Neuron (in vitro differentiated cells): ENCODE measurements around the gene SULT1A1.
"Not testable (repeated sequence)": the region's sequence is repeated elsewhere in the genome, so short reads cannot be mapped to it uniquely, and the experiment has no call there.

Experiments
- H2AFZ ChIP-seq: one replicate; pipeline ENCODE4 v1.6.1; 2013; ENCODE audit warnings: low read depth, mild to moderate bottlenecking, inconsistent platforms, low read length, moderate library complexity
- H3K27me3 ChIP-seq: one replicate; pipeline ENCODE4 v1.6.1; 2013; ENCODE audit warnings: low read length; ENCODE audit not compliant: insufficient read depth
- H3K36me3 ChIP-seq: one replicate; pipeline ENCODE4 v1.6.1; 2013; ENCODE audit warnings: low read length; ENCODE audit not compliant: insufficient read depth
- H3K4me1 ChIP-seq: one replicate; pipeline ENCODE4 v1.6.1; 2013; ENCODE audit warnings: low read length; ENCODE audit not compliant: insufficient read depth
- H3K4me3 ChIP-seq: 2 replicates; pipeline ENCODE4 v1.5.1; 2013; ENCODE audit warnings: mild to moderate bottlenecking, low read length, moderate library complexity
- H3K9me3 ChIP-seq: one replicate; pipeline ENCODE4 v1.6.1; 2013; ENCODE audit warnings: low read length

SULT1A1 gene

GRCh38 chr16:28609631-28610594 is at the start of gene SULT1A1:
Gene SULT1A1, minus strand, starts transcription at chr16:28610044. Its CDS starts 1,189 bp downstream, at chr16:28608855.
- H2AFZ ChIP-seq = no peak within 1 kb of the TSS
- H3K27me3 ChIP-seq = no peaks in the 10 kb centered on the region
- H3K4me1 ChIP-seq = no peaks in the 10 kb centered on the region
- no peaks in the 10 kb centered on the region for H3K9me3 ChIP-seq
- no peaks in the 10 kb centered on the region for H3K36me3 ChIP-seq
- no peak within 1 kb of the TSS for H3K4me3 ChIP-seq

GRCh38 chr16:28639959-28640358 is 30.1 kb upstream of the SULT1A1 start:
- H2AFZ ChIP-seq, H3K4me3 ChIP-seq, H3K4me1 ChIP-seq, H3K27me3 ChIP-seq, H3K36me3 ChIP-seq, H3K9me3 ChIP-seq: not testable (repeated sequence)

- H3K36me3 ChIP-seq, H2AFZ ChIP-seq, H3K4me1 ChIP-seq, H3K9me3 ChIP-seq, H3K4me3 ChIP-seq, H3K27me3 ChIP-seq: not testable (repeated sequence)
Observed at GRCh38 chr16:28638359-28638758, 28.5 kb upstream of the SULT1A1 start.

- not testable (repeated sequence) for H2AFZ ChIP-seq, H3K36me3 ChIP-seq, H3K9me3 ChIP-seq, H3K4me3 ChIP-seq, H3K27me3 ChIP-seq, H3K4me1 ChIP-seq
Observed at GRCh38 chr16:28637765-28638164, 27.9 kb upstream of the SULT1A1 start, which contains the start of gene NPIPB8. Gene NPIPB8, plus strand, starts transcription at chr16:28638065. Its CDS starts 296 bp downstream, at chr16:28638361.

GRCh38 chr16:28636093-28636823 is 26.4 kb upstream of the SULT1A1 start:
- H3K27me3 ChIP-seq, H2AFZ ChIP-seq, H3K4me1 ChIP-seq, H3K9me3 ChIP-seq, H3K4me3 ChIP-seq, H3K36me3 ChIP-seq: not testable (repeated sequence)

- H3K4me3 ChIP-seq, H3K9me3 ChIP-seq, H3K36me3 ChIP-seq, H3K4me1 ChIP-seq, H3K27me3 ChIP-seq, H2AFZ ChIP-seq: not testable (repeated sequence)
Observed at GRCh38 chr16:28630905-28631304, 21.1 kb upstream of the SULT1A1 start.

- Histone ChIP-seq H3K9me3 (no peaks in the 10 kb centered on the region), H3K36me3 (no peaks in the 10 kb centered on the region), H3K4me3 (no peak overlapping the region), H3K27me3 (no peaks in the 10 kb centered on the region), H2AFZ (no peak overlapping the region), H3K4me1 (peaks cover 12% of the 10 kb centered on the region)
Observed at GRCh38 chr16:28623172-28623711, 13.4 kb upstream of the SULT1A1 start.

- not testable (repeated sequence) for H2AFZ ChIP-seq, H3K9me3 ChIP-seq, H3K4me3 ChIP-seq, H3K27me3 ChIP-seq, H3K36me3 ChIP-seq
- H3K4me1 ChIP-seq = peaks cover 12% of the 10 kb centered on the region
Observed at GRCh38 chr16:28622532-28623171, 12.8 kb upstream of the SULT1A1 start.

- Histone ChIP-seq H3K4me3 (no peak overlapping the region), H3K9me3 (no peaks in the 10 kb centered on the region), H2AFZ (no peak overlapping the region), H3K36me3 (no peaks in the 10 kb centered on the region), H3K4me1 (peaks cover 12% of the 10 kb centered on the region), H3K27me3 (no peaks in the 10 kb centered on the region)
Observed at GRCh38 chr16:28621481-28622155, 11.8 kb upstream of the SULT1A1 start.

- not testable (repeated sequence) for H3K36me3 ChIP-seq, H3K27me3 ChIP-seq, H3K9me3 ChIP-seq, H2AFZ ChIP-seq, H3K4me3 ChIP-seq
- peaks cover 12% of the 10 kb centered on the region for H3K4me1 ChIP-seq
Observed at GRCh38 chr16:28620316-28620715, 10.5 kb upstream of the SULT1A1 start.

- no peak overlapping the region for H2AFZ ChIP-seq
- peaks cover 12% of the 10 kb centered on the region for H3K4me1 ChIP-seq
- H3K9me3 ChIP-seq = no peaks in the 10 kb centered on the region
Observed at GRCh38 chr16:28617874-28618273, 8.0 kb upstream of the SULT1A1 start.

GRCh38 chr16:28616636-28617035 is 6.8 kb upstream of the SULT1A1 start:
- H3K4me1 ChIP-seq = peaks cover 7% of the 10 kb centered on the region
- H3K36me3 ChIP-seq = no peaks in the 10 kb centered on the region
- H3K9me3 ChIP-seq = no peaks in the 10 kb centered on the region
- H3K4me3 ChIP-seq = no peak overlapping the region
- no peak overlapping the region for H2AFZ ChIP-seq
- no peaks in the 10 kb centered on the region for H3K27me3 ChIP-seq

More at GRCh38 chr16:28617874-28618273, 8.0 kb upstream of the SULT1A1 start:
- no peak overlapping the region for H3K4me3 ChIP-seq
- H3K27me3 ChIP-seq = no peaks in the 10 kb centered on the region
- no peaks in the 10 kb centered on the region for H3K36me3 ChIP-seq
